Activated CD8-positive, alpha-beta T cell treated with anti-CD3 and anti-CD28 coated beads for 36 hours (primary cell): ENCODE results near the gene ZNF14. TPM values are rescaled to one million over a fixed set of nuclear protein-coding genes. Genes with fewer than 3 reads are reported as not detected.

Source experiments
- ATAC-seq: fragments of 200-7000 bp; cut with Tn5 transposase; one replicate; pipeline ENCODE4 v1.10.0; 2021; ENCODE audit warnings: mild to moderate bottlenecking, moderate library complexity
- CTCF ChIA-PET: fragments of 350-600 bp; sonication (Branson Sonifier 250); formaldehyde crosslinking; loops from one replicate; lab custom pipeline; 2021; ENCODE audit warnings: antibody characterized with exemption; lab: Charles Lee
- POLR2A ChIA-PET: fragments of 350-600 bp; sonication (Branson Sonifier 250); formaldehyde crosslinking; loops from one replicate; lab custom pipeline; 2021; ENCODE audit warnings: antibody characterized with exemption; lab: Charles Lee
- DNase-seq: peaks from one replicate; pipeline ENCODE4 v3.0.0-alpha.2; 2020
- H3K27ac Mint-ChIP-seq: one replicate; pipeline ENCODE4 v1.8.0; 2021; ENCODE audit warnings: mild to moderate bottlenecking, mixed read lengths
- H3K27me3 Mint-ChIP-seq: one replicate; pipeline ENCODE4 v1.8.0; 2021; ENCODE audit warnings: mixed read lengths
- H3K36me3 Mint-ChIP-seq: one replicate; pipeline ENCODE4 v1.8.0; 2021; ENCODE audit warnings: low read depth, mixed read lengths
- H3K4me1 Mint-ChIP-seq: one replicate; pipeline ENCODE4 v1.8.0; 2021; ENCODE audit warnings: low read depth, mixed read lengths
- H3K4me3 Mint-ChIP-seq: one replicate; pipeline ENCODE4 v1.8.0; 2021; ENCODE audit warnings: mild to moderate bottlenecking, moderate library complexity, mixed read lengths
- H3K9me3 Mint-ChIP-seq: one replicate; pipeline ENCODE4 v1.8.0; 2021; ENCODE audit warnings: mixed read lengths
- intact Hi-C: fragments of 100-400 bp; cut with micrococcal nuclease; formaldehyde crosslinking; loops from one replicate; pipeline ENCODE4 v1.10.0; 2022
- total RNA-seq, 2 experiments: library from RNA; stranded (reverse); gene quantifications; one replicate each; pipeline ENCODE4 v1.2.3, GENCODE V29; 2021
- TF ChIP-seq, protein P1 (sequence below): fragments of 200-600 bp; IDR thresholded peaks from one replicate; pipeline ENCODE4 v1.8.0; 2022; ENCODE audit warnings: antibody characterized with exemption, mild to moderate bottlenecking

Gene ZNF14
- total RNA-seq, 2 experiments from 2014 or later, result 8.6 to 9.3 TPM

GRCh38 chr19:19749908-19750841, 17.3 kb upstream of the ZNF14 start:
- ATAC-seq, result no peak
- DNase-seq, result no peak
- Mint-ChIP-seq H3K27me3 (no peaks in the 10 kb centered on the region), H3K9me3 (no peaks in the 10 kb centered on the region), H3K4me1 (no peaks in the 10 kb centered on the region), H3K36me3 (no peaks in the 10 kb centered on the region), H3K27ac (no peak overlapping the region), H3K4me3 (no peak overlapping the region)
- intact Hi-C loops, result no loop called here
- TF ChIP-seq, protein P1, sequence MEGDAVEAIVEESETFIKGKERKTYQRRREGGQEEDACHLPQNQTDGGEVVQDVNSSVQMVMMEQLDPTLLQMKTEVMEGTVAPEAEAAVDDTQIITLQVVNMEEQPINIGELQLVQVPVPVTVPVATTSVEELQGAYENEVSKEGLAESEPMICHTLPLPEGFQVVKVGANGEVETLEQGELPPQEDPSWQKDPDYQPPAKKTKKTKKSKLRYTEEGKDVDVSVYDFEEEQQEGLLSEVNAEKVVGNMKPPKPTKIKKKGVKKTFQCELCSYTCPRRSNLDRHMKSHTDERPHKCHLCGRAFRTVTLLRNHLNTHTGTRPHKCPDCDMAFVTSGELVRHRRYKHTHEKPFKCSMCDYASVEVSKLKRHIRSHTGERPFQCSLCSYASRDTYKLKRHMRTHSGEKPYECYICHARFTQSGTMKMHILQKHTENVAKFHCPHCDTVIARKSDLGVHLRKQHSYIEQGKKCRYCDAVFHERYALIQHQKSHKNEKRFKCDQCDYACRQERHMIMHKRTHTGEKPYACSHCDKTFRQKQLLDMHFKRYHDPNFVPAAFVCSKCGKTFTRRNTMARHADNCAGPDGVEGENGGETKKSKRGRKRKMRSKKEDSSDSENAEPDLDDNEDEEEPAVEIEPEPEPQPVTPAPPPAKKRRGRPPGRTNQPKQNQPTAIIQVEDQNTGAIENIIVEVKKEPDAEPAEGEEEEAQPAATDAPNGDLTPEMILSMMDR, result no peak
- ChIA-PET POLR2A (interaction anchor here (0.6 kb wide), 1 partner anchor 14 kb away, joined by 4 read pairs; no protein-coding TSS in a partner anchor), CTCF (interaction anchor here (1.0 kb wide), 1 partner anchor 195 kb away, joined by 3 read pairs; no protein-coding TSS in a partner anchor)

DNA sequence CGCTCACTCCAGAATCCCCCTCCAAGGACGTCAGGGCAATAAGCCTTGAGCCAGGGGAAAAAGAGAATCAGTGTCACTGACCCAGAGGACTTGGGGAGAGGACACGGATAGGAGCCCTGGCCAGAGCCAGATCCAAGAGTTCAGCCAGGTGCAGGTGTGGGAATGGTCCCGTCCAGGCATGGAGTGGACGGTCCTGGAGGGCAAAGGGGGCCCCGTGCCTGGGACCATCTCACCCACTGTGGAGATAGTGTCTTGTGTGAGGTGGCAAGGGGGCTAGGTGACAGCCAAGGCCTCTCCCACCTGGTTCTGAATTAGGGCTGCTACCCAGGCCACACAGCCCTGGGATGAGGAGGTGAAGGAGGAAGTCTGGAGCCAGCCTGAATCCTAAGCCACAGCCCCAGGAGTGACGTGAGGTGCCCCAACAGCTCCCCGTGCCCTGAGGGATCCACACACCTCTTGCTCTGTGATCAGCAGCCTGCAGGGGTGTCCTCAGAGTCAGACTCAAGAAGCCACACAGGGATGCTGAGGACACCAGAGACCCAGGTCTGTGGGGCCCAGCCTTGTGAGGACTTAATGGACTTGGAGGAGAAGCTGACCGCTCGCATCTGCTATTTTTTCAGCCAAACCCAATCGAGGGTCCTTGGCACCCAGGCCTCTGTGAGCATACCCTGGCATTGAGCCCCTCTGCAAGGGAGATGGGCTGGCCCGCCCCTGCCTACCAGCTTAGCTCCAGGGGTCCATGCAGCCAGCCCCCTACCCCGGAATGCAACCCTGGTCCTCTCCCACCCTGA, 16.4 kb upstream of the ZNF14 start:
- CTCF ChIA-PET, result no interaction called here
- no peak for ATAC-seq
- H3K27ac Mint-ChIP-seq, result no peak overlapping the region

GRCh38 chr19:19748249-19748938, 15.5 kb upstream of the ZNF14 start:
- Mint-ChIP-seq H3K36me3 (no peaks in the 10 kb centered on the region), H3K4me3 (no peak overlapping the region), H3K4me1 (no peaks in the 10 kb centered on the region), H3K27ac (no peak overlapping the region), H3K9me3 (no peaks in the 10 kb centered on the region), H3K27me3 (no peaks in the 10 kb centered on the region)
- no peak for DNase-seq
- ATAC-seq, result no peak
- TF ChIP-seq, protein P1, result no peak
- POLR2A ChIA-PET, result interaction anchor here (0.6 kb wide), 1 partner anchor 63 kb away, joined by 4 read pairs; no protein-coding TSS in a partner anchor
- CTCF ChIA-PET, result no interaction called here
- intact Hi-C loops, result no loop called here

More for the DNA sequence above, 16.4 kb upstream of the ZNF14 start:
- intact Hi-C loops, result no loop called here
- Mint-ChIP-seq H3K36me3 (no peaks in the 10 kb centered on the region), H3K4me1 (no peaks in the 10 kb centered on the region), H3K27me3 (no peaks in the 10 kb centered on the region), H3K4me3 (no peak overlapping the region), H3K9me3 (no peaks in the 10 kb centered on the region)
- TF ChIP-seq, protein P1, result no peak
- POLR2A ChIA-PET, result no interaction called here
- no peak for DNase-seq

DNA sequence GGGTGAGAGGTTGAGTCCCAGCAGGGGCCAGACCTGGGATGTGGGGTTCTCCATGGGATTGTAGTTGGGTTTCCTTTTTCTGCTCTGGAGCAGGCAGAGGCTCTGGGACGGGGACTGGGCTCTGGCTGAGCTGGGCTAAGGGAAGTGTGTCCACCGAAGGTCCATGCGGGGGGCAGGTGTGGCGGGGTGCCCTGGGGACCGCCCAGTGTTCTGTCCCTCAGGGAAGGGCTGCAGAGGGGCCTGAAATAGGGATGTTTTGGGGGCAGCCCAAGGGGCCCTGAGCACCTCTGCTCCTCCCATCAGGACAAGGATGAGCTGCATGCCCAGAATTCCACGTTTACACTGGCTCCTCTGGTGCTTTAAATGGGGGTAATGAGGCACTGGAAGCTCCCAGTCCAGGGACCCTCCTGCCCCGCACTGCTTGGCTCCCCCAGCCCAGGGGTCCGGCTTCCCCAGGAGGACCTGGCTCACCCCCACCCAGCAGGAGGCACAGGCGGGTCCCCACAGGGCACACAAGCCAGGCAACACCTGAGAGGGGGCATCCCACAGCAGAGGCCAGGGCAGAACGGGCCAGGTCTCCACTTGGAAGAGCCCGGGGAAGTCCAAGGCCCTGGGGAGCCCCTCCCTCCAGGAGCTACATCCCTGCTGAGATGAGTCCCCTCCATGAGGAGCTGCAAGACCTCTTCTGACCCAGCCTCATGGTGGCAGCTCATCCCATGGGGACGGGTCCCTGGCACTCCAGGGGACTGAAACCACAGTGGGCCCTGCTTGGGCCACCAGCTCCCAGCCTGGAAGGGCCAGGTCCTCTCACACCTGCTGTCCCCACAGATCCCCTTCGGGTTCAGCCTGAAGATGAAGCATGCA, 14.7 kb upstream of the ZNF14 start:
- no peaks in the 10 kb centered on the region for H3K36me3 Mint-ChIP-seq
- no peak overlapping the region for H3K27ac Mint-ChIP-seq
- intact Hi-C loops, result no loop called here
- ChIA-PET CTCF (no interaction called here), POLR2A (interaction anchor here (0.6 kb wide), 1 partner anchor 63 kb away, joined by 4 read pairs; no protein-coding TSS in a partner anchor)
- H3K27me3 Mint-ChIP-seq, result no peaks in the 10 kb centered on the region
- ATAC-seq (no peak), DNase-seq (no peak)
- H3K9me3 Mint-ChIP-seq, result no peaks in the 10 kb centered on the region
- H3K4me1 Mint-ChIP-seq, result no peaks in the 10 kb centered on the region
- H3K4me3 Mint-ChIP-seq, result no peak overlapping the region
- TF ChIP-seq, protein P1, result no peak
